Mononuclear cell (primary cell): ENCODE results near the gene SLC6A3. TPM values are rescaled to one million over a fixed set of nuclear protein-coding genes. Genes with fewer than 3 reads are reported as not detected.
A peak's percentile ranks its signal among the peaks of the same experiment; 100 is the strongest.

ENCODE experiments used
- H3K27me3 ChIP-seq: 2 replicates; pipeline ENCODE4 v1.6.0; 2011; ENCODE audit warnings: low read length, control low read depth; ENCODE audit not compliant: insufficient read depth
- H3K4me1 ChIP-seq: 2 replicates; pipeline ENCODE4 v1.5.1; 2011; ENCODE audit warnings: mild to moderate bottlenecking, low read length, control low read depth; ENCODE audit not compliant: insufficient read depth
- H3K4me3 ChIP-seq: 2 replicates; pipeline ENCODE4 v1.5.1; 2011; ENCODE audit warnings: mild to moderate bottlenecking, low read length, moderate library complexity
- H3K9me3 ChIP-seq: 2 replicates; pipeline ENCODE4 v1.5.1; 2011; ENCODE audit warnings: low read depth, mild to moderate bottlenecking, control low read depth, low read length
- total RNA-seq: library from RNA; depleted of rRNA; stranded (reverse); fragments of >200 nt; gene quantifications from one replicate; pipeline ENCODE4 v1.2.3, GENCODE V29; 2012

The SLC6A3 gene
- total RNA-seq, 1 donor: not detected

- Histone ChIP-seq H3K4me1 (no peaks in the 10 kb centered on the region), H3K27me3 (no peaks in the 10 kb centered on the region), H3K9me3 (no peaks in the 10 kb centered on the region), H3K4me3 (no peak overlapping the region)
Measured at GRCh38 chr5:1392261-1392660, 53.0 kb downstream of the SLC6A3 start.

- peaks cover 4% of the 10 kb centered on the region for H3K4me1 ChIP-seq
- no peak overlapping the region for H3K4me3 ChIP-seq
- H3K9me3 ChIP-seq: no peaks in the 10 kb centered on the region
- no peaks in the 10 kb centered on the region for H3K27me3 ChIP-seq
Measured at GRCh38 chr5:1391691-1392090, 53.5 kb downstream of the SLC6A3 start.

GRCh38 chr5:1390861-1391600, 54.2 kb downstream of the SLC6A3 start:
- Histone ChIP-seq H3K9me3 (no peaks in the 10 kb centered on the region), H3K4me3 (no peak overlapping the region), H3K4me1 (peaks cover 10% of the 10 kb centered on the region), H3K27me3 (no peaks in the 10 kb centered on the region)

- Histone ChIP-seq H3K4me1 (peaks cover 14% of the 10 kb centered on the region), H3K4me3 (no peak overlapping the region), H3K27me3 (no peaks in the 10 kb centered on the region), H3K9me3 (no peaks in the 10 kb centered on the region)
Measured at GRCh38 chr5:1390333-1390732, 54.9 kb downstream of the SLC6A3 start.

GRCh38 chr5:1388383-1388967, 56.8 kb downstream of the SLC6A3 start:
- Histone ChIP-seq H3K4me1 (peaks cover 16% of the 10 kb centered on the region), H3K4me3 (no peak overlapping the region)

GRCh38 chr5:1387876-1388275, 57.4 kb downstream of the SLC6A3 start:
- H3K27me3 ChIP-seq: no peaks in the 10 kb centered on the region
- H3K4me1 ChIP-seq: peaks cover 16% of the 10 kb centered on the region
- H3K9me3 ChIP-seq: no peaks in the 10 kb centered on the region

More at GRCh38 chr5:1388383-1388967, 56.8 kb downstream of the SLC6A3 start:
- H3K9me3 ChIP-seq: no peaks in the 10 kb centered on the region
- no peaks in the 10 kb centered on the region for H3K27me3 ChIP-seq

GRCh38 chr5:1387059-1387755, 58.0 kb downstream of the SLC6A3 start:
- H3K4me3 ChIP-seq: no peak overlapping the region
- H3K27me3 ChIP-seq: no peaks in the 10 kb centered on the region
- H3K9me3 ChIP-seq: no peaks in the 10 kb centered on the region
- H3K4me1 ChIP-seq: peaks cover 16% of the 10 kb centered on the region

More at GRCh38 chr5:1387876-1388275, 57.4 kb downstream of the SLC6A3 start:
- H3K4me3 ChIP-seq: no peak overlapping the region

GRCh38 chr5:1386274-1386717, 58.9 kb downstream of the SLC6A3 start:
- H3K4me1 ChIP-seq: peaks cover 16% of the 10 kb centered on the region
- H3K4me3 ChIP-seq: peak overlapping the region; percentile 58
- no peaks in the 10 kb centered on the region for H3K9me3 ChIP-seq
- no peaks in the 10 kb centered on the region for H3K27me3 ChIP-seq

GRCh38 chr5:1385395-1386273, 59.6 kb downstream of the SLC6A3 start:
- Histone ChIP-seq H3K4me3 (peak overlapping the region; percentile 58), H3K9me3 (no peaks in the 10 kb centered on the region), H3K4me1 (peaks cover 19% of the 10 kb centered on the region), H3K27me3 (no peaks in the 10 kb centered on the region)

DNA sequence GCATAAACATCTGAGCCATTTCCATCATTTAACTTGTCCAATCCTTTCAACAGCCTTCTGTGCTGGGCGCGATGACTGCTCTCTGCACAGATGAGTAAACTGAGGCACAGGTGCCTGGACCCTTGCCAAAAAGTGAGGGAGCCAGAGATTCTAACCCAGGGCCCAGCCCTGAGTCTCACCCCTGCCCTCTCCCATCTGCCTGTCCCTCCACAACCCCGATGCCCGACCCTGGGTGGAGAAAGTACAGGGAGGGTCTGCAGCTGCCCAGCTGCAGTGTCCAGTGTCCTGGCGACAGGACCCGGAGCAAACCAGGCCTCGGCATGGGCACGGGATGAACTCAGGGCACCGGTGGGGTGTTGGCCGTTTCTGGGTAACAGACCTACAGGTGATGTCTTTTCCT, 60.7 kb downstream of the SLC6A3 start:
- H3K9me3 ChIP-seq: no peaks in the 10 kb centered on the region
- peaks cover 26% of the 10 kb centered on the region for H3K4me1 ChIP-seq
- no peaks in the 10 kb centered on the region for H3K27me3 ChIP-seq
- no peak overlapping the region for H3K4me3 ChIP-seq

DNA sequence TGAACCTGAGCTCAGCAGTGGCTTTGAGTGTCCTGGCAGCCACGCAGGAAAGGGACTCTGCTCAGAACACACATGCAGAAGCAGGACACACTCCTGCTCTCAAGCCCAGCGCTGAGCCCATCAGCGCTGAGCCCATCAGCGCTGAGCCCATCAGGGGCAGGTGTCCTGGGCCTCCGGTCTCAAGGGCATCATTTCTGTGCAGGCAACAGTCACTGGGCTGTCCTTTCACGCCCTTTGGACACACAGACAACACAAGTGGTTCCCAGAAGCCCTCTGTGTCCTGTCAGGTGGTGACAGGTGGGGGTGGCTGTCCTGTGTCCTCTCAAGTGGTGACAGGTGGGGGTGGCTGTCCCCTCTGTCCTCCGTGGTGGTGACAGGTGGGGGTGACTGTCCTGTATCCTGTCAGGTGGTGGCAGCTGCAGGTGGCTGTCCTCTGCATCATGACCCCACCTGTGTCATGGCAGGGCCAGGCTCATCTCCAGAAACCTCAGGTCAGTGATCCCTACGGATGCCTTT, 61.3 kb downstream of the SLC6A3 start:
- Histone ChIP-seq H3K9me3 (no peaks in the 10 kb centered on the region), H3K27me3 (no peaks in the 10 kb centered on the region), H3K4me3 (no peak overlapping the region), H3K4me1 (peaks cover 26% of the 10 kb centered on the region)

DNA sequence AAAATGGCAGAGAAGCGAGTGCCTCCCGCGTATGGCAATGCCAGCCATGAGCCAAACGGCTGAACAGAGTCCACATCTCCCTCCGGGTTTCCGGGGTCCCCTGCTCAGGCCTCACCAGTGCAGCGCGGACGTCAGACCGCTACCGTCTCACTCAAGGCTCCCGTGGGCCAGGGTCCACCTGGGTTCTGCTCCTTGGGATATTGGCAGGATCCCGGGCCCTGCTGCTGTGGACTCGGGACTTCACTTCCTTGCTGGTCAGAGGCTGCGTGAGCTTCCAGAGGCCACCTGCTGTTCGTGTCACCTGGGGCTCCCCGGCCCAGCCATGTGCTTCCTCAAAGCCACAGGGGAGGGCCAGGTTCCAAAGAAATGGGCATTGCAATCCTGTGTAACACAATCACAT, 61.9 kb downstream of the SLC6A3 start:
- H3K4me1 ChIP-seq: peaks cover 26% of the 10 kb centered on the region
- H3K27me3 ChIP-seq: no peaks in the 10 kb centered on the region
- no peaks in the 10 kb centered on the region for H3K9me3 ChIP-seq
- H3K4me3 ChIP-seq: no peak overlapping the region

DNA sequence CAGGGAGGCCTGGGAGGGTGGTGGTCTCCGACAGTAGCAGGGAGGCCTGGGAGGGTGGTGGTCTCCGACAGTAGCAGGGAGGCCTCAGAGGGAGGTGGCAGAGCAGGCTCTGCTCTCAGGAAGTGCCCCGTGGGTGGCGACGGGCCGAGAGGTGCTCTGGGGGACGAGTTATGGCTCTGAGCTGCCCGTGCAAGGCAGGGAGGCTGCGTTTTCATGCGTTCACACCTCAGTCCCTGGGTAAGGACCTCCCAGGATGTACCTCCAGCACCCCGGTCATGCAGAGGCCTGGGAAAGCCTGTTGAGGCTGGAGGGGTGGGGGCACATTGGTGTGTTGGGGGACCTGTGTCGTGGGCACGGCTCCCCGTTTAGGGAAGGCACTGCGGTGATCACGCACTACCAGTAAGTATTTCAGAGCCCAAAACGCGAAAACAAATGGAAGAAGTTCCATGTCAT, 63.0 kb downstream of the SLC6A3 start:
- no peaks in the 10 kb centered on the region for H3K9me3 ChIP-seq
- peaks cover 26% of the 10 kb centered on the region for H3K4me1 ChIP-seq
- H3K4me3 ChIP-seq: no peak overlapping the region

DNA sequence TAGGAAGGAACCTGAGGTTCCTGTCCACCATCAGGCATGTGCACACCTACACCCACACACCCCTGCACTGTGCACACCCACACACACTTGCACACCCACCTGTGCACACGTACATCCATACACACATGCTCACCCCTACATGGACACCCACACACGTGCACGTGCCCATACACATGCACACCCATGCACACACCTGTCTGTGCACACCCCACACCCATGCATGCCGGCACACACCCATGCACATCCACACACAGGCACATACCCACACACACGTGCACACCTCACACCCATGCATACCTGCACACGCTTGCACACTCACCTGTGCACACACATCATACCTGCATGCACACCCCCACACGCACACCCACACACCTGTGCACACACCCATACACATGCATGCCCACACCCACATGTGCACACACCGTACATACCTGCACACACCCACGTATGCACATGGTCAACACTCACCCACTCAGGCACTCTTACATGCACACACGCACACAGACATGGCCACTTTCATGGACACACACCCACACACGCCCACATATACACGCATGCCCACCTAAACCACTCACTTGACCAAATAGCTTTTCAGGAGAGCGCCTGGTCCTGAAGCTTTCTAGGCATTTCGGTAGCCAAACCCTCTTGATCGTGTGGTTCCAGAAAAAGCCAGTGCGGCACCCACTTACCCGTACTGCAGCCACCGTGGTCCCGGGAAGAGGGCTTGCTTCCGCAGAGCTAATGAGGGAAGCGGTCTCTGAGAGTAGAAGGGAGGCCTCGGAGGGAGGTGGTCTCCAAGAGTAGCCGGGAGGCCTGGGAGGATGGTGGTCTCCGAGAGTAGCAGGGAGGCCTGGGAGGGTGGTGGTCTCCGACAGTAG, 63.6 kb downstream of the SLC6A3 start:
- Histone ChIP-seq H3K27me3 (no peaks in the 10 kb centered on the region), H3K4me1 (peaks cover 20% of the 10 kb centered on the region), H3K4me3 (no peak overlapping the region)

More for the DNA sequence above, 63.0 kb downstream of the SLC6A3 start:
- no peaks in the 10 kb centered on the region for H3K27me3 ChIP-seq

More for the DNA sequence above, 63.6 kb downstream of the SLC6A3 start:
- H3K9me3 ChIP-seq: no peaks in the 10 kb centered on the region
